Thoracic aorta (tissue), 2 donors: ENCODE measurements around the gene CRTAC1. TPM values are rescaled to one million over a fixed set of nuclear protein-coding genes. Genes with fewer than 3 reads are reported as not detected.

Experiments used
- ATAC-seq: fragments of 150-250 bp; one replicate; pipeline ENCODE4 v1.8.0; 2017; ENCODE audit warnings: low read depth; ENCODE audit not compliant: insufficient number of reproducible peaks, low FRiP score
- DNase-seq: peaks from one replicate; pipeline ENCODE4 v3.0.0-alpha.2; 2020; ENCODE audit warnings: low spot score
- H3K27ac ChIP-seq, 2 donors: fragments of 200-600 bp; sonication (generic); 1 replicate in 1 of 2; 2 replicates in 1 of 2; pipeline ENCODE4 v1.5.1; 2016; ENCODE audit warnings: mild to moderate bottlenecking in 2 of 2, moderate library complexity in 2 of 2
- H3K27me3 ChIP-seq: fragments of 200-600 bp; sonication (generic); replicated peaks from 2 replicates; pipeline ENCODE4 v1.6.0; 2016; ENCODE audit warnings: mild to moderate bottlenecking; ENCODE audit not compliant: insufficient read depth
- H3K36me3 ChIP-seq: fragments of 200-600 bp; sonication (generic); one replicate; pipeline ENCODE4 v1.5.1; 2016
- H3K4me1 ChIP-seq, 2 donors: fragments of 200-600 bp; sonication (generic); 1 replicate in 1 of 2; 2 replicates in 1 of 2; pipeline versions ENCODE4 v1.5.1 to v1.6.0; 2016; ENCODE audit warnings: low read depth in 2 of 2, mild to moderate bottlenecking in 1 of 2; ENCODE audit not compliant: control insufficient read depth in 1 of 2
- H3K4me3 ChIP-seq: fragments of 200-600 bp; sonication (generic); 2 replicates; pipeline ENCODE4 v1.5.1; 2016; ENCODE audit warnings: mild to moderate bottlenecking
- H3K9me3 ChIP-seq: fragments of 200-600 bp; sonication (generic); 2 replicates; pipeline ENCODE4 v1.5.1; 2016
- CTCF ChIP-seq: fragments of 200-600 bp; sonication (generic); IDR thresholded peaks from one replicate; pipeline ENCODE4 v1.5.1; 2019; ENCODE audit warnings: antibody characterized with exemption
- total RNA-seq, 2 donors: library from RNA; depleted of rRNA; stranded (reverse); fragments of >200 nt; gene quantifications; one replicate each; pipeline versions ENCODE4 v1.1.0 to v1.2.3, GENCODE V29; 2016

The CRTAC1 gene
- total RNA-seq, 2 donors from 2014 or later = 4.3 to 5.2 TPM

- no peak for TF ChIP-seq CTCF
- Histone ChIP-seq H3K4me1 (no peaks in the 10 kb centered on the region), H3K36me3 (no peaks in the 10 kb centered on the region), H3K4me3 (no peak overlapping the region), H3K9me3 (no peaks in the 10 kb centered on the region), H3K27ac (no peak overlapping the region), H3K27me3 (no peaks in the 10 kb centered on the region)
- ATAC-seq (no peak), DNase-seq (no peak)
Measured at GRCh38 chr10:97936126-97936525, 94.3 kb downstream of the CRTAC1 start.

GRCh38 chr10:97932932-97933530, 97.4 kb downstream of the CRTAC1 start:
- H3K27me3 ChIP-seq = no peaks in the 10 kb centered on the region
- H3K36me3 ChIP-seq = no peaks in the 10 kb centered on the region
- H3K27ac ChIP-seq = no peak overlapping the region
- H3K4me3 ChIP-seq = no peak overlapping the region
- TF ChIP-seq CTCF = no peak
- H3K9me3 ChIP-seq = no peaks in the 10 kb centered on the region
- DNase-seq (no peak), ATAC-seq (no peak)
- H3K4me1 ChIP-seq = no peaks in the 10 kb centered on the region

GRCh38 chr10:97931041-97931440, 99.4 kb downstream of the CRTAC1 start:
- DNase-seq (no peak), ATAC-seq (no peak)
- no peaks in the 10 kb centered on the region for H3K4me1 ChIP-seq
- TF ChIP-seq CTCF = no peak
- no peak overlapping the region for H3K27ac ChIP-seq
- H3K36me3 ChIP-seq = no peaks in the 10 kb centered on the region
- H3K27me3 ChIP-seq = no peaks in the 10 kb centered on the region
- H3K9me3 ChIP-seq = no peaks in the 10 kb centered on the region
- H3K4me3 ChIP-seq = no peak overlapping the region

GRCh38 chr10:97928897-97929296, 101.5 kb downstream of the CRTAC1 start:
- Histone ChIP-seq H3K27ac (no peak overlapping the region), H3K27me3 (no peaks in the 10 kb centered on the region), H3K9me3 (no peaks in the 10 kb centered on the region), H3K4me3 (no peak overlapping the region), H3K36me3 (no peaks in the 10 kb centered on the region), H3K4me1 (no peaks in the 10 kb centered on the region)
- TF ChIP-seq CTCF = no peak
- DNase-seq (no peak), ATAC-seq (no peak)

- H3K27ac ChIP-seq = no peak overlapping the region
- no peaks in the 10 kb centered on the region for H3K4me1 ChIP-seq
- H3K27me3 ChIP-seq = no peaks in the 10 kb centered on the region
- TF ChIP-seq CTCF = no peak
- DNase-seq = no peak
- no peaks in the 10 kb centered on the region for H3K9me3 ChIP-seq
- H3K36me3 ChIP-seq = no peaks in the 10 kb centered on the region
- ATAC-seq = no peak
- H3K4me3 ChIP-seq = no peak overlapping the region
Measured at GRCh38 chr10:97927622-97928021, 102.8 kb downstream of the CRTAC1 start.
